ENCODE data around the gene LDLRAD2. TPM values are rescaled to one million over a fixed set of nuclear protein-coding genes. Genes with fewer than 3 reads are reported as not detected.

Gene LDLRAD2
- total and polyA plus RNA-seq, 5 donors from 2014 or later = 0.27 TPM; not detected in 4

- Mint-ChIP-seq H3K9me3 (peaks cover 0 to 1% (median 0%) of the 10 kb centered on the region in 7 donors), H3K4me3 (no peak overlapping the region), H3K4me1 (no peaks in the 10 kb centered on the region), H3K27me3 (no peaks in the 10 kb centered on the region), H3K36me3 (no peaks in the 10 kb centered on the region), H3K27ac (peak overlapping the region in 1 of 3 donors; percentile 59)
- Histone ChIP-seq H3K27ac (ENCODE audit: insufficient read depth, low read length, poor library complexity, severe bottlenecking) (no peak overlapping the region), H3K27me3 (ENCODE audit: control insufficient read depth, insufficient read depth, low read length) (no peaks in the 10 kb centered on the region), H3K4me1 (ENCODE audit: control insufficient read depth, insufficient read depth, low read length, poor library complexity, severe bottlenecking) (no peaks in the 10 kb centered on the region), H3K36me3 (ENCODE audit: control insufficient read depth, insufficient read depth, low read length) (no peaks in the 10 kb centered on the region), H3K9me3 (ENCODE audit: control insufficient read depth in 2 of 2, low read length in 2 of 2) (no peaks in the 10 kb centered on the region), H3K4me3 (ENCODE audit: low read depth, low read length) (no peak overlapping the region)
- no peak for DNase-seq
- ATAC-seq (ENCODE audit: low read depth in 2 of 2) = no peak
Measured at GRCh38 chr1:21840981-21841380, 28.9 kb downstream of the LDLRAD2 start.

GRCh38 chr1:21841852-21842466 lies 29.9 kb downstream of the LDLRAD2 start:
- Mint-ChIP-seq H3K27me3 (no peaks in the 10 kb centered on the region), H3K9me3 (peaks cover 0 to 1% (median 0%) of the 10 kb centered on the region in 7 donors), H3K36me3 (no peaks in the 10 kb centered on the region), H3K4me1 (no peaks in the 10 kb centered on the region), H3K4me3 (no peak overlapping the region), H3K27ac (no peak overlapping the region)
- Histone ChIP-seq H3K4me1 (ENCODE audit: control insufficient read depth, insufficient read depth, low read length, poor library complexity, severe bottlenecking) (no peaks in the 10 kb centered on the region), H3K27ac (ENCODE audit: insufficient read depth, low read length, poor library complexity, severe bottlenecking) (no peak overlapping the region), H3K27me3 (ENCODE audit: control insufficient read depth, insufficient read depth, low read length) (no peaks in the 10 kb centered on the region), H3K36me3 (ENCODE audit: control insufficient read depth, insufficient read depth, low read length) (no peaks in the 10 kb centered on the region), H3K9me3 (ENCODE audit: control insufficient read depth in 2 of 2, low read length in 2 of 2) (no peaks in the 10 kb centered on the region), H3K4me3 (ENCODE audit: low read depth, low read length) (no peak overlapping the region)
- no peak for ATAC-seq (ENCODE audit: low read depth in 2 of 2)
- no peak for DNase-seq

- DNase-seq (no peak), ATAC-seq (ENCODE audit: low read depth in 2 of 2) (no peak)
- Mint-ChIP-seq H3K4me3 (no peak overlapping the region), H3K4me1 (no peaks in the 10 kb centered on the region), H3K27me3 (no peaks in the 10 kb centered on the region), H3K27ac (no peak overlapping the region), H3K36me3 (no peaks in the 10 kb centered on the region), H3K9me3 (peaks cover 0 to 1% (median 0%) of the 10 kb centered on the region in 7 donors)
- Histone ChIP-seq H3K36me3 (ENCODE audit: control insufficient read depth, insufficient read depth, low read length) (no peaks in the 10 kb centered on the region), H3K9me3 (ENCODE audit: control insufficient read depth in 2 of 2, low read length in 2 of 2) (no peaks in the 10 kb centered on the region), H3K27ac (ENCODE audit: insufficient read depth, low read length, poor library complexity, severe bottlenecking) (no peak overlapping the region), H3K27me3 (ENCODE audit: control insufficient read depth, insufficient read depth, low read length) (no peaks in the 10 kb centered on the region), H3K4me1 (ENCODE audit: control insufficient read depth, insufficient read depth, low read length, poor library complexity, severe bottlenecking) (no peaks in the 10 kb centered on the region), H3K4me3 (ENCODE audit: low read depth, low read length) (no peak overlapping the region)
Measured at GRCh38 chr1:21842606-21843162, 30.6 kb downstream of the LDLRAD2 start.

- H3K27me3 Mint-ChIP-seq = no peaks in the 10 kb centered on the region
- H3K4me3 ChIP-seq (ENCODE audit: low read depth, low read length) = no peak overlapping the region
- no peaks in the 10 kb centered on the region for H3K4me1 Mint-ChIP-seq
- H3K36me3 Mint-ChIP-seq = no peaks in the 10 kb centered on the region
- ATAC-seq (ENCODE audit: low read depth in 2 of 2) (no peak), DNase-seq (no peak)
- no peaks in the 10 kb centered on the region for H3K4me1 ChIP-seq (ENCODE audit: control insufficient read depth, insufficient read depth, low read length, poor library complexity, severe bottlenecking)
- H3K9me3 ChIP-seq (ENCODE audit: control insufficient read depth in 2 of 2, low read length in 2 of 2) = no peaks in the 10 kb centered on the region
- no peaks in the 10 kb centered on the region for H3K27me3 ChIP-seq (ENCODE audit: control insufficient read depth, insufficient read depth, low read length)
- no peak overlapping the region for H3K4me3 Mint-ChIP-seq
- no peak overlapping the region for H3K27ac Mint-ChIP-seq
- no peak overlapping the region for H3K27ac ChIP-seq (ENCODE audit: insufficient read depth, low read length, poor library complexity, severe bottlenecking)
- H3K9me3 Mint-ChIP-seq = peaks cover 0 to 1% (median 0%) of the 10 kb centered on the region in 7 donors
- H3K36me3 ChIP-seq (ENCODE audit: control insufficient read depth, insufficient read depth, low read length) = no peaks in the 10 kb centered on the region
Measured at GRCh38 chr1:21843208-21843607, 31.1 kb downstream of the LDLRAD2 start.

- Histone ChIP-seq H3K27me3 (ENCODE audit: control insufficient read depth, insufficient read depth, low read length) (no peaks in the 10 kb centered on the region), H3K9me3 (ENCODE audit: control insufficient read depth in 2 of 2, low read length in 2 of 2) (no peaks in the 10 kb centered on the region), H3K4me3 (ENCODE audit: low read depth, low read length) (no peak overlapping the region), H3K36me3 (ENCODE audit: control insufficient read depth, insufficient read depth, low read length) (no peaks in the 10 kb centered on the region), H3K27ac (ENCODE audit: insufficient read depth, low read length, poor library complexity, severe bottlenecking) (no peak overlapping the region), H3K4me1 (ENCODE audit: control insufficient read depth, insufficient read depth, low read length, poor library complexity, severe bottlenecking) (no peaks in the 10 kb centered on the region)
- H3K4me1 Mint-ChIP-seq = no peaks in the 10 kb centered on the region
- no peaks in the 10 kb centered on the region for H3K9me3 Mint-ChIP-seq
- H3K36me3 Mint-ChIP-seq = no peaks in the 10 kb centered on the region
- H3K4me3 Mint-ChIP-seq = no peak overlapping the region
- no peak overlapping the region for H3K27ac Mint-ChIP-seq
- no peaks in the 10 kb centered on the region for H3K27me3 Mint-ChIP-seq
- DNase-seq (no peak), ATAC-seq (ENCODE audit: low read depth in 2 of 2) (no peak)
Measured at GRCh38 chr1:21843996-21844395, 31.9 kb downstream of the LDLRAD2 start.

- Histone ChIP-seq H3K27me3 (ENCODE audit: control insufficient read depth, insufficient read depth, low read length) (no peaks in the 10 kb centered on the region), H3K27ac (ENCODE audit: insufficient read depth, low read length, poor library complexity, severe bottlenecking) (no peak overlapping the region), H3K4me1 (ENCODE audit: control insufficient read depth, insufficient read depth, low read length, poor library complexity, severe bottlenecking) (no peaks in the 10 kb centered on the region), H3K9me3 (ENCODE audit: control insufficient read depth in 2 of 2, low read length in 2 of 2) (no peaks in the 10 kb centered on the region), H3K36me3 (ENCODE audit: control insufficient read depth, insufficient read depth, low read length) (no peaks in the 10 kb centered on the region), H3K4me3 (ENCODE audit: low read depth, low read length) (no peak overlapping the region)
- Mint-ChIP-seq H3K27ac (no peak overlapping the region), H3K27me3 (no peaks in the 10 kb centered on the region), H3K4me1 (no peaks in the 10 kb centered on the region), H3K9me3 (no peaks in the 10 kb centered on the region), H3K4me3 (no peak overlapping the region), H3K36me3 (no peaks in the 10 kb centered on the region)
- ATAC-seq (ENCODE audit: low read depth in 2 of 2) (no peak), DNase-seq (no peak)
Measured at GRCh38 chr1:21845646-21846641, 33.9 kb downstream of the LDLRAD2 start.

GRCh38 chr1:21847223-21848205 lies 35.4 kb downstream of the LDLRAD2 start:
- Mint-ChIP-seq H3K27me3 (no peaks in the 10 kb centered on the region), H3K27ac (no peak overlapping the region), H3K4me3 (no peak overlapping the region), H3K9me3 (no peaks in the 10 kb centered on the region), H3K4me1 (peaks cover 0 to 4% (median 0%) of the 10 kb centered on the region in 4 donors), H3K36me3 (no peaks in the 10 kb centered on the region)
- DNase-seq (no peak), ATAC-seq (ENCODE audit: low read depth in 2 of 2) (no peak)
- Histone ChIP-seq H3K9me3 (ENCODE audit: control insufficient read depth in 2 of 2, low read length in 2 of 2) (no peaks in the 10 kb centered on the region), H3K4me1 (ENCODE audit: control insufficient read depth, insufficient read depth, low read length, poor library complexity, severe bottlenecking) (no peaks in the 10 kb centered on the region), H3K4me3 (ENCODE audit: low read depth, low read length) (no peak overlapping the region), H3K27ac (ENCODE audit: insufficient read depth, low read length, poor library complexity, severe bottlenecking) (no peak overlapping the region), H3K36me3 (ENCODE audit: control insufficient read depth, insufficient read depth, low read length) (no peaks in the 10 kb centered on the region), H3K27me3 (ENCODE audit: control insufficient read depth, insufficient read depth, low read length) (no peaks in the 10 kb centered on the region)

Measured in CD4-positive, CD25-positive, alpha-beta regulatory T cell (primary cell).